IMR-90 (cell line): ENCODE results near the gene NUDCD2. TPM values are rescaled to one million over a fixed set of nuclear protein-coding genes. Genes with fewer than 3 reads are reported as not detected.

ENCODE experiments used
- ATAC-seq: fragments of 200-7000 bp; cut with Tn5 transposase; 2 replicates; pipeline ENCODE4 v1.9.1; 2020; ENCODE audit warnings: low read depth, mild to moderate bottlenecking, moderate library complexity
- BruUV-seq: library from RNA; stranded (reverse); fragments of 400-500 nt; replicated peaks from 2 replicates; lab custom pipeline; 2021; lab: Mats Ljungman, UMichigan
- CTCF ChIA-PET: fragments of 300-600 bp; formaldehyde crosslinking; extraction: SDS; loops from one replicate; lab custom pipeline; 2021; ENCODE audit warnings: antibody characterized with exemption; lab: Yijun Ruan, JAX
- POLR2A ChIA-PET: fragments of 300-600 bp; sonication (Branson Sonifier 250); formaldehyde crosslinking; loops from one replicate; lab custom pipeline; 2022; ENCODE audit warnings: antibody characterized with exemption; ENCODE audit not compliant: unreplicated experiment; lab: Charles Lee
- DNase-seq: peaks from one replicate; pipeline ENCODE4 v3.0.0; 2013
- H2AFZ ChIP-seq: replicated peaks from 2 replicates; pipeline ENCODE3; 2013; ENCODE audit warnings: low read length, mild to moderate bottlenecking; ENCODE audit not compliant: poor library complexity
- H2AK5ac ChIP-seq: 2 replicates; pipeline ENCODE4 v1.6.1; 2013; ENCODE audit warnings: low read depth, low read length, inconsistent platforms
- H2AK9ac ChIP-seq: replicated peaks from 2 replicates; pipeline ENCODE3; 2013; ENCODE audit warnings: mild to moderate bottlenecking, low read depth, low read length, moderate library complexity; ENCODE audit not compliant: poor library complexity
- H2BK120ac ChIP-seq: 2 replicates; pipeline ENCODE4 v1.6.1; 2013; ENCODE audit warnings: low read depth, low read length, inconsistent platforms
- H2BK15ac ChIP-seq: 3 replicates; pipeline ENCODE4 v1.6.1; 2013; ENCODE audit warnings: low read depth, low read length, inconsistent platforms
- H2BK20ac ChIP-seq: 2 replicates; pipeline ENCODE4 v1.6.1; 2013; ENCODE audit warnings: low read depth, mild to moderate bottlenecking, inconsistent platforms, low read length, moderate library complexity
- H2BK5ac ChIP-seq: 2 replicates; pipeline ENCODE4 v1.6.1; 2013; ENCODE audit warnings: mild to moderate bottlenecking, low read depth, low read length, inconsistent platforms; ENCODE audit not compliant: poor library complexity, severe bottlenecking
- H3K14ac ChIP-seq: replicated peaks from 2 replicates; pipeline ENCODE4 v1.6.1; 2013; ENCODE audit warnings: low read depth, low read length, inconsistent platforms
- H3K18ac ChIP-seq: 2 replicates; pipeline ENCODE4 v1.6.1; 2013; ENCODE audit warnings: low read depth, low read length, control low read depth
- H3K23ac ChIP-seq: 2 replicates; pipeline ENCODE4 v1.6.1; 2013; ENCODE audit warnings: low read depth, low read length, inconsistent platforms
- H3K27ac ChIP-seq: 2 replicates; pipeline ENCODE4 v1.5.1; 2013; ENCODE audit warnings: mild to moderate bottlenecking, control low read depth, low read length; ENCODE audit not compliant: insufficient read depth
- H3K27me3 ChIP-seq: 2 replicates; pipeline ENCODE4 v1.6.1; 2013; ENCODE audit warnings: low read length; ENCODE audit not compliant: control insufficient read depth, insufficient read depth
- H3K36me3 ChIP-seq: 2 replicates; pipeline ENCODE4 v1.6.1; 2013; ENCODE audit warnings: low read length, mixed read lengths; ENCODE audit not compliant: control insufficient read depth, insufficient read depth
- H3K4ac ChIP-seq: 2 replicates; pipeline ENCODE4 v1.6.1; 2013; ENCODE audit warnings: low read depth, low read length, inconsistent platforms
- H3K4me1 ChIP-seq: 2 replicates; pipeline ENCODE4 v1.6.1; 2013; ENCODE audit warnings: low read length, mixed read lengths; ENCODE audit not compliant: control insufficient read depth, insufficient read depth
- H3K4me2 ChIP-seq: 2 replicates; pipeline ENCODE4 v1.6.1; 2013; ENCODE audit warnings: low read depth, mild to moderate bottlenecking, control low read depth, low read length, moderate library complexity
- H3K4me3 ChIP-seq: 2 replicates; pipeline ENCODE4 v1.5.1; 2013; ENCODE audit warnings: low read depth, mild to moderate bottlenecking, control low read depth, low read length, moderate library complexity; ENCODE audit not compliant: insufficient read depth
- H3K56ac ChIP-seq: 2 replicates; pipeline ENCODE4 v1.6.1; 2013; ENCODE audit warnings: low read length, inconsistent platforms; ENCODE audit not compliant: insufficient read depth; ENCODE audit errors: extremely low read depth
- H3K79me1 ChIP-seq, 2 experiments: 2 replicates each; pipeline ENCODE4 v1.6.1; 2013; ENCODE audit warnings: low read length in 2 of 2, inconsistent platforms in 1 of 2, low read depth in 1 of 2
- H3K9ac ChIP-seq: 2 replicates; pipeline ENCODE4 v1.6.1; 2013; ENCODE audit warnings: low read depth, low read length, control low read depth
- H3K9me1 ChIP-seq: 2 replicates; pipeline ENCODE4 v1.6.1; 2013; ENCODE audit warnings: low read length, inconsistent platforms; ENCODE audit not compliant: insufficient read depth
- H3K9me3 ChIP-seq: 2 replicates; pipeline ENCODE4 v1.6.1; 2013; ENCODE audit warnings: low read length; ENCODE audit not compliant: control insufficient read depth, insufficient read depth
- H4K20me1 ChIP-seq: 2 replicates; pipeline ENCODE4 v1.6.1; 2013; ENCODE audit warnings: low read length, inconsistent platforms; ENCODE audit not compliant: insufficient read depth
- H4K5ac ChIP-seq: 2 replicates; pipeline ENCODE4 v1.6.1; 2013; ENCODE audit warnings: mild to moderate bottlenecking, low read depth, low read length, control low read depth
- H4K8ac ChIP-seq, 2 experiments: 2 replicates each; pipeline ENCODE4 v1.6.1; 2013; ENCODE audit warnings: low read depth in 2 of 2, low read length in 2 of 2, control low read depth in 1 of 2, inconsistent platforms in 1 of 2
- H4K91ac ChIP-seq: 2 replicates; pipeline ENCODE4 v1.6.1; 2013; ENCODE audit warnings: low read depth, low read length, inconsistent platforms; ENCODE audit not compliant: insufficient read depth
- BHLHE40 ChIP-seq: fragments of 150-350 bp; IDR thresholded peaks from 2 replicates; pipeline ENCODE4 v1.6.1; 2016; ENCODE audit warnings: mild to moderate bottlenecking, low read depth, low read length
- CEBPB ChIP-seq: IDR thresholded peaks from 2 replicates; pipeline ENCODE4 v1.6.1; 2012; ENCODE audit warnings: low read depth, low read length, improper control_type of control experiment
- CHD1 ChIP-seq: IDR thresholded peaks from 2 replicates; pipeline ENCODE4 v1.6.1; 2012; ENCODE audit warnings: low read depth, low read length, improper control_type of control experiment
- FOS ChIP-seq: fragments of 150-350 bp; IDR thresholded peaks from 2 replicates; pipeline ENCODE4 v1.6.1; 2016; ENCODE audit warnings: low read depth, low read length
- MAFK ChIP-seq: IDR thresholded peaks from 2 replicates; pipeline ENCODE4 v1.6.1; 2012; ENCODE audit warnings: low read depth, low read length, improper control_type of control experiment
- MAZ ChIP-seq: IDR thresholded peaks from 2 replicates; pipeline ENCODE4 v1.6.1; 2012; ENCODE audit warnings: low read depth, mild to moderate bottlenecking, low read length, improper control_type of control experiment, moderate library complexity, borderline replicate concordance
- MXI1 ChIP-seq: IDR thresholded peaks from 2 replicates; pipeline ENCODE4 v1.6.1; 2012; ENCODE audit warnings: low read depth, mild to moderate bottlenecking, low read length, moderate library complexity, borderline replicate concordance
- NFE2L2 ChIP-seq: fragments of 150-350 bp; IDR thresholded peaks from 2 replicates; pipeline ENCODE4 v1.6.1; 2016; ENCODE audit warnings: low read depth, mild to moderate bottlenecking, low read length
- POLR2A ChIP-seq: IDR thresholded peaks from 2 replicates; pipeline ENCODE4 v1.6.1; 2012; ENCODE audit warnings: mild to moderate bottlenecking, low read depth, low read length
- RAD21 ChIP-seq: IDR thresholded peaks from 2 replicates; pipeline ENCODE4 v1.6.1; 2012; ENCODE audit warnings: low read length, improper control_type of control experiment
- RCOR1 ChIP-seq: IDR thresholded peaks from 2 replicates; pipeline ENCODE4 v1.6.1; 2012; ENCODE audit warnings: mild to moderate bottlenecking, low read length, improper control_type of control experiment; ENCODE audit not compliant: insufficient replicate concordance
- RFX5 ChIP-seq: IDR thresholded peaks from 2 replicates; pipeline ENCODE4 v1.8.0; 2012; ENCODE audit warnings: low read depth, mild to moderate bottlenecking, low read length, moderate library complexity
- SMC3 ChIP-seq: fragments of 150-350 bp; IDR thresholded peaks from 2 replicates; pipeline ENCODE4 v1.6.1; 2016; ENCODE audit warnings: low read depth, mild to moderate bottlenecking, antibody characterized with exemption, low read length, moderate library complexity
- WGBS, 2 experiments: methylation state at CpG; one replicate each; pipeline versions ENCODE4 v1.1.5 to v1.1.7; 2013; ENCODE audit warnings: missing lambda C conversion rate in 2 of 2; ENCODE audit not compliant: insufficient read length in 1 of 2; ENCODE audit errors: extremely low coverage in 2 of 2; 5-methylcytosine and 5-hydroxymethylcytosine counted together
- dilution Hi-C: fragments of 300-500 bp; cut with HindIII; formaldehyde crosslinking; loops from one replicate; pipeline ENCODE4 v1.14.3; 2018; ENCODE audit warnings: low sequenced_read_pairs; ENCODE audit not compliant: unreplicated experiment
- in situ Hi-C: fragments of 300-500 bp; cut with MboI; formaldehyde crosslinking; loops from 3 replicates; pipeline ENCODE4 v1.14.3; 2019; ENCODE audit warnings: low sequenced_read_pairs, inconsistent platforms, mixed read lengths
- intact Hi-C: fragments of 100-400 bp; cut with micrococcal nuclease; formaldehyde crosslinking; loops from 2 replicates; pipeline ENCODE4 v1.10.0; 2022
- polyA plus RNA-seq, 3 experiments: library from polyadenylated mRNA; depleted of rRNA; stranded (reverse); fragments of >200 nt; gene quantifications; 2 replicates each; pipeline ENCODE4 v1.2.3, GENCODE V29; 2012; ENCODE audit warnings: low replicate concordance in 1 of 3
- total RNA-seq: library from RNA; depleted of rRNA; stranded (reverse); fragments of >200 nt; gene quantifications from 2 replicates; pipeline ENCODE4 v1.2.3, GENCODE V29; 2012
- TF ChIP-seq, protein P1 (sequence below): fragments of 150-350 bp; IDR thresholded peaks from 2 replicates; pipeline ENCODE4 v1.6.1; 2016; ENCODE audit warnings: low read depth, mild to moderate bottlenecking, low read length, moderate library complexity, borderline replicate concordance
- TF ChIP-seq, protein P2 (sequence below): fragments of 150-350 bp; IDR thresholded peaks from 2 replicates; pipeline ENCODE4 v1.6.1; 2017; ENCODE audit warnings: mild to moderate bottlenecking, antibody characterized with exemption, low read length, low read depth

Gene NUDCD2
- total and polyA plus RNA-seq, 2 of the 4 experiments (the other 2 are of a cell fraction) = 3.0 to 3.5 TPM

GRCh38 chr5:163459462-163459818, 462 bp downstream of the NUDCD2 start:
- CTCF ChIA-PET = interaction anchor here (1.3 kb wide), 1 partner anchor 14 kb away, joined by 4 read pairs; no protein-coding TSS in a partner anchor
- Histone ChIP-seq H2AFZ (peak overlapping the region; percentile 89), H3K56ac (peak overlapping the region; percentile 99), H3K9ac (peak overlapping the region; percentile 90), H3K36me3 (peaks cover 3% of the 10 kb centered on the region; the same call in 1 of the 2 replicates), H3K27ac (peak overlapping the region; percentile 89), H4K20me1 (no peaks in the 10 kb centered on the region), H3K14ac (peak overlapping the region; percentile 83), H3K4me2 (peak overlapping the region; percentile 96), H2BK15ac (no peak overlapping the region), H4K91ac (0 out of 2 replicates have a peak overlapping the region, but pooled peaks have one; percentile 22), H3K4ac (peak overlapping the region; percentile 67), H3K23ac (peak overlapping the region; percentile 82; the same call in 1 of the 2 replicates), H4K5ac (peak overlapping the region; percentile 37; the same call in 1 of the 2 replicates), H2AK9ac (peak overlapping the region; percentile 75), H3K4me3 (peak overlapping the region; percentile 65), H3K9me3 (no peaks in the 10 kb centered on the region), H2BK20ac (no peak overlapping the region), H3K27me3 (no peaks in the 10 kb centered on the region), H2AK5ac (peak overlapping the region; percentile 76), H3K9me1 (no peaks in the 10 kb centered on the region), H2BK120ac (no peak overlapping the region), H3K79me1 (peaks cover 17% of the 10 kb centered on the region in 2 experiments; a peak in 3 of 4 replicates), H3K18ac (no peak overlapping the region), H2BK5ac (peak overlapping the region; percentile 94), H3K4me1 (no peaks in the 10 kb centered on the region), H4K8ac (peak overlapping the region; percentile 64 to 99)
- no TSS peak for BruUV-seq
- in situ Hi-C loops = no loop called here
- TF ChIP-seq, protein P1, sequence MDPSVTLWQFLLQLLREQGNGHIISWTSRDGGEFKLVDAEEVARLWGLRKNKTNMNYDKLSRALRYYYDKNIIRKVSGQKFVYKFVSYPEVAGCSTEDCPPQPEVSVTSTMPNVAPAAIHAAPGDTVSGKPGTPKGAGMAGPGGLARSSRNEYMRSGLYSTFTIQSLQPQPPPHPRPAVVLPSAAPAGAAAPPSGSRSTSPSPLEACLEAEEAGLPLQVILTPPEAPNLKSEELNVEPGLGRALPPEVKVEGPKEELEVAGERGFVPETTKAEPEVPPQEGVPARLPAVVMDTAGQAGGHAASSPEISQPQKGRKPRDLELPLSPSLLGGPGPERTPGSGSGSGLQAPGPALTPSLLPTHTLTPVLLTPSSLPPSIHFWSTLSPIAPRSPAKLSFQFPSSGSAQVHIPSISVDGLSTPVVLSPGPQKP = no peak
- TF ChIP-seq RAD21 (no peak), RCOR1 (no peak), MAZ (no peak), BHLHE40 (no peak), MXI1 (no peak), CEBPB (no peak), SMC3 (no peak), CHD1 (no peak), NFE2L2 (no peak), MAFK (no peak), FOS (no peak), RFX5 (no peak), POLR2A (no peak)
- TF ChIP-seq, protein P2, sequence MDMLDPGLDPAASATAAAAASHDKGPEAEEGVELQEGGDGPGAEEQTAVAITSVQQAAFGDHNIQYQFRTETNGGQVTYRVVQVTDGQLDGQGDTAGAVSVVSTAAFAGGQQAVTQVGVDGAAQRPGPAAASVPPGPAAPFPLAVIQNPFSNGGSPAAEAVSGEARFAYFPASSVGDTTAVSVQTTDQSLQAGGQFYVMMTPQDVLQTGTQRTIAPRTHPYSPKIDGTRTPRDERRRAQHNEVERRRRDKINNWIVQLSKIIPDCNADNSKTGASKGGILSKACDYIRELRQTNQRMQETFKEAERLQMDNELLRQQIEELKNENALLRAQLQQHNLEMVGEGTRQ = no peak
- ATAC-seq (peak; percentile 1), DNase-seq (peak; percentile 23)
- dilution Hi-C loops = no loop called here
- WGBS, 2 experiments = 0% methylated on average over 1 of the region's 12 CpGs; no CpG with 5 or more reads in 1 of the 2 experiments
- POLR2A ChIA-PET = interaction anchor here (0.5 to 0.9 kb wide), 2 partner anchors 22 to 51 kb away, joined by 3 to 4 read pairs; no protein-coding TSS in a partner anchor
- intact Hi-C loops = no loop called here
